Astrocyte of the cerebellum (primary cell): ENCODE results near the gene ST3GAL3.

Experiments used
- DNase-seq: peaks from one replicate; pipeline ENCODE4 v3.0.0-alpha.2; 2011; ENCODE audit warnings: low read depth
- H3K4me3 ChIP-seq: 2 replicates; pipeline ENCODE4 v1.5.1; 2011; ENCODE audit warnings: mild to moderate bottlenecking, low read depth, low read length, moderate library complexity
- CTCF ChIP-seq: IDR thresholded peaks from 2 replicates; pipeline ENCODE4 v1.5.1; 2012; ENCODE audit warnings: low read length, low read depth, moderate library complexity, mild to moderate bottlenecking; ENCODE audit errors: missing control alignments
- in situ Hi-C: cut with HindIII; loops from 2 replicates; pipeline ENCODE4 v1.10.0; 2017; ENCODE audit warnings: low sequenced_read_pairs

ST3GAL3 gene

GRCh38 chr1:43847882-43848281 lies 140.5 kb downstream of the ST3GAL3 start:
- in situ Hi-C loops: no loop called here
- no peak for DNase-seq
- no peak overlapping the region for H3K4me3 ChIP-seq
- no peak for TF ChIP-seq CTCF

GRCh38 chr1:43849670-43850069 lies 142.3 kb downstream of the ST3GAL3 start:
- in situ Hi-C loops: no loop called here
- no peak for TF ChIP-seq CTCF
- DNase-seq: no peak

GRCh38 chr1:43850591-43851233 lies 143.4 kb downstream of the ST3GAL3 start:
- no peak overlapping the region for H3K4me3 ChIP-seq
- no peak for TF ChIP-seq CTCF
- in situ Hi-C loops: no loop called here
- DNase-seq: no peak

More at GRCh38 chr1:43849670-43850069, 142.3 kb downstream of the ST3GAL3 start:
- H3K4me3 ChIP-seq: no peak overlapping the region

- H3K4me3 ChIP-seq: no peak overlapping the region
- in situ Hi-C loops: no loop called here
- no peak for TF ChIP-seq CTCF
- DNase-seq: no peak
Observed at GRCh38 chr1:43851561-43852338, 144.4 kb downstream of the ST3GAL3 start.

GRCh38 chr1:43853161-43853921 lies 146.0 kb downstream of the ST3GAL3 start:
- no peak overlapping the region for H3K4me3 ChIP-seq
- peak; percentile 50 for DNase-seq
- in situ Hi-C loops: no loop called here
- no peak for TF ChIP-seq CTCF

- no peak for DNase-seq
- in situ Hi-C loops: no loop called here
- no peak overlapping the region for H3K4me3 ChIP-seq
- TF ChIP-seq CTCF: no peak
Observed at GRCh38 chr1:43854473-43854872, 147.1 kb downstream of the ST3GAL3 start.
